Left lobe of liver (tissue), 2 donors: ENCODE measurements around the gene SMARCD3. TPM values are rescaled to one million over a fixed set of nuclear protein-coding genes. Genes with fewer than 3 reads are reported as not detected.

ENCODE experiments used
- ATAC-seq: fragments of 200-7000 bp; cut with Tn5 transposase; one replicate; pipeline ENCODE4 v1.9.1; 2020; ENCODE audit warnings: mild to moderate bottlenecking, moderate library complexity
- DNase-seq: peaks from one replicate; pipeline ENCODE4 v3.0.0-alpha.2; 2020; ENCODE audit warnings: low spot score
- total RNA-seq: library from RNA; stranded (reverse); gene quantifications from one replicate; pipeline ENCODE4 v1.2.1, GENCODE V29; 2021
- donor health status: DM: no; HTN: no; CAD: no; lungs with moderate emphysema.
- donor health status: DM: no; HTN: yes; CAD: no.

Gene SMARCD3
- 2.2 TPM for total RNA-seq

GRCh38 chr7:151248346-151249033 lies at the start of gene SMARCD3:
Gene SMARCD3 (minus strand): TSS chr7:151248694. CDS start chr7:151248562, 132 bp downstream.
- DNase-seq (peak; percentile 64), ATAC-seq (peak; percentile 60)

- ATAC-seq = no peak
- no peak for DNase-seq
Observed at GRCh38 chr7:151296202-151296992, 47.9 kb upstream of the SMARCD3 start.

GRCh38 chr7:151292850-151293249 lies 44.4 kb upstream of the SMARCD3 start:
- DNase-seq = no peak
- ATAC-seq = no peak

- ATAC-seq (no peak), DNase-seq (no peak)
Observed at GRCh38 chr7:151291206-151291605, 42.7 kb upstream of the SMARCD3 start.

GRCh38 chr7:151290355-151290760 lies 41.9 kb upstream of the SMARCD3 start:
- ATAC-seq = no peak

GRCh38 chr7:151289891-151290290 lies 41.4 kb upstream of the SMARCD3 start:
- no peak for ATAC-seq

More at GRCh38 chr7:151290355-151290760, 41.9 kb upstream of the SMARCD3 start:
- no peak for DNase-seq

GRCh38 chr7:151286148-151286547 lies 37.7 kb upstream of the SMARCD3 start:
- DNase-seq = no peak
- ATAC-seq = no peak

More at GRCh38 chr7:151289891-151290290, 41.4 kb upstream of the SMARCD3 start:
- DNase-seq = no peak

GRCh38 chr7:151283302-151283701 lies 34.8 kb upstream of the SMARCD3 start:
- DNase-seq (no peak), ATAC-seq (no peak)

- no peak for DNase-seq
- no peak for ATAC-seq
Observed at GRCh38 chr7:151282111-151282510, 33.6 kb upstream of the SMARCD3 start.

GRCh38 chr7:151281686-151282085 lies 33.2 kb upstream of the SMARCD3 start:
- DNase-seq (no peak), ATAC-seq (no peak)

GRCh38 chr7:151280388-151281019 lies 32.0 kb upstream of the SMARCD3 start:
- DNase-seq (no peak), ATAC-seq (no peak)

GRCh38 chr7:151279868-151280267 lies 31.4 kb upstream of the SMARCD3 start:
- ATAC-seq (no peak), DNase-seq (no peak)

- no peak for DNase-seq
- ATAC-seq = no peak
Observed at GRCh38 chr7:151278949-151279348, 30.5 kb upstream of the SMARCD3 start.

- no peak for ATAC-seq
- no peak for DNase-seq
Observed at GRCh38 chr7:151277631-151278030, 29.1 kb upstream of the SMARCD3 start.

- no peak for DNase-seq
Observed at GRCh38 chr7:151276666-151277590, 28.4 kb upstream of the SMARCD3 start.

GRCh38 chr7:151275813-151276577 lies 27.5 kb upstream of the SMARCD3 start:
- no peak for DNase-seq
- ATAC-seq = no peak

More at GRCh38 chr7:151276666-151277590, 28.4 kb upstream of the SMARCD3 start:
- ATAC-seq = peak; percentile 77

GRCh38 chr7:151274936-151275812 lies 26.7 kb upstream of the SMARCD3 start:
- DNase-seq (no peak), ATAC-seq (peak; percentile 44)

GRCh38 chr7:151274396-151274795 lies 25.9 kb upstream of the SMARCD3 start:
- no peak for ATAC-seq

More at GRCh38 chr7:151274396-151274795, 25.9 kb upstream of the SMARCD3 start:
- DNase-seq = no peak
